T-helper 1 cell treated with Interleukin-12 subunit alpha and Interleukin-12 subunit beta and Interleukin-4 antibody, amounts not matched to agents 30 ng/mL and 1 ng/mL, for 36 hours (primary cell): ENCODE measurements around the gene NDUFS6. TPM values are rescaled to one million over a fixed set of nuclear protein-coding genes. Genes with fewer than 3 reads are reported as not detected.
"Not testable (repeated sequence)": the region's sequence is repeated elsewhere in the genome, so short reads cannot be mapped to it uniquely, and the experiment has no call there.

Experiments used
- intact Hi-C: fragments of 100-400 bp; cut with micrococcal nuclease; formaldehyde crosslinking; loops from one replicate; pipeline ENCODE4 v1.15.1; 2024
- total RNA-seq: library from RNA; stranded (reverse); gene quantifications from 2 replicates; pipeline ENCODE4 v1.2.3, GENCODE V29; 2022

NDUFS6 gene
- total RNA-seq, 1 donor from 2014 or later = 26.8 TPM

GRCh38 chr5:1781726-1782384, 19.4 kb upstream of the NDUFS6 start:
- intact Hi-C loops = no loop called here

- intact Hi-C loops = no loop called here
Observed at GRCh38 chr5:1782385-1783215, 18.6 kb upstream of the NDUFS6 start.

- intact Hi-C loops = no loop called here
Observed at GRCh38 chr5:1783216-1783554, 18.0 kb upstream of the NDUFS6 start.

GRCh38 chr5:1784197-1785050, 16.8 kb upstream of the NDUFS6 start:
- intact Hi-C loops = no loop called here

- intact Hi-C loops = no loop called here
Observed at GRCh38 chr5:1785062-1785461, 16.1 kb upstream of the NDUFS6 start.

- intact Hi-C loops = no loop called here
Observed at GRCh38 chr5:1785984-1786383, 15.2 kb upstream of the NDUFS6 start.

- intact Hi-C loops = no loop called here
Observed at GRCh38 chr5:1786621-1787471, 14.4 kb upstream of the NDUFS6 start.

GRCh38 chr5:1787472-1788047, 13.6 kb upstream of the NDUFS6 start:
- intact Hi-C loops = no loop called here

GRCh38 chr5:1788200-1788599, 13.0 kb upstream of the NDUFS6 start:
- intact Hi-C loops = no loop called here

- intact Hi-C loops = no loop called here
Observed at GRCh38 chr5:1788828-1789227, 12.4 kb upstream of the NDUFS6 start.

GRCh38 chr5:1789438-1789833, 11.8 kb upstream of the NDUFS6 start:
- intact Hi-C loops = not testable (repeated sequence)

- intact Hi-C loops = loop anchor here (5.0 to 10.0 kb wide), 3 partner anchors 268 to 1175 kb away; partner anchors contain the start of genes CEP72 and LPCAT1
Observed at GRCh38 chr5:1789834-1790471, 11.3 kb upstream of the NDUFS6 start.

GRCh38 chr5:1791176-1791575, 10.0 kb upstream of the NDUFS6 start:
- intact Hi-C loops = loop anchor here (5.0 to 10.0 kb wide), 3 partner anchors 269 to 1176 kb away; partner anchors contain the start of genes CEP72 and LPCAT1

- intact Hi-C loops = loop anchor here (1.0 to 10.0 kb wide), 8 partner anchors 8 to 1574 kb away; partner anchors contain the start of genes CCDC127, CEP72, CLPTM1L and LPCAT1
Observed at GRCh38 chr5:1792842-1793266, 8.4 kb upstream of the NDUFS6 start.

- intact Hi-C loops = loop anchor here (2.0 to 10.0 kb wide), 6 partner anchors 161 to 1575 kb away; partner anchors contain the start of genes CCDC127, CEP72, CLPTM1L and LPCAT1
Observed at GRCh38 chr5:1793301-1793740, 7.9 kb upstream of the NDUFS6 start.

GRCh38 chr5:1793966-1794900, 7.0 kb upstream of the NDUFS6 start:
- intact Hi-C loops = loop anchor here (2.0 to 10.0 kb wide), 6 partner anchors 161 to 1575 kb away; partner anchors contain the start of genes CCDC127, CEP72, CLPTM1L and LPCAT1

GRCh38 chr5:1794901-1795290, 6.3 kb upstream of the NDUFS6 start:
- intact Hi-C loops = loop anchor here (5.0 to 10.0 kb wide), 3 partner anchors 273 to 1180 kb away; partner anchors contain the start of genes CEP72 and LPCAT1

- intact Hi-C loops = loop anchor here (10.0 kb wide), 2 partner anchors 481 to 1181 kb away; partner anchors contain the start of gene CEP72
Observed at GRCh38 chr5:1795506-1795905, 5.7 kb upstream of the NDUFS6 start.
